Activated T-helper 17 cell treated with anti-CD3 and anti-CD28 coated beads, Interleukin-2, amount 50 U/mL, for 72 hours (primary cell): ENCODE measurements around the gene MAML2. TPM values are rescaled to one million over a fixed set of nuclear protein-coding genes. Genes with fewer than 3 reads are reported as not detected.

Experiments used
- ATAC-seq: fragments of 150-1000 bp; cut with Tn5 transposase; replicated peaks from 2 replicates; pipeline ENCODE4 v1.10.0; 2021; ENCODE audit warnings: mild to moderate bottlenecking, moderate library complexity
- H3K27ac Mint-ChIP-seq: one replicate; pipeline ENCODE4 v1.8.0; 2022; ENCODE audit warnings: mixed read lengths
- H3K27me3 Mint-ChIP-seq: one replicate; pipeline ENCODE4 v1.8.0; 2022; ENCODE audit warnings: mixed read lengths
- H3K36me3 Mint-ChIP-seq: one replicate; pipeline ENCODE4 v1.8.0; 2022; ENCODE audit warnings: low read depth, mild to moderate bottlenecking, mixed read lengths
- H3K4me1 Mint-ChIP-seq: one replicate; pipeline ENCODE4 v1.8.0; 2022; ENCODE audit warnings: mixed read lengths
- H3K4me3 Mint-ChIP-seq: one replicate; pipeline ENCODE4 v1.8.0; 2022; ENCODE audit warnings: mild to moderate bottlenecking, mixed read lengths
- H3K9me3 Mint-ChIP-seq: one replicate; pipeline ENCODE4 v1.8.0; 2022; ENCODE audit warnings: mixed read lengths
- total RNA-seq, 2 donors: library from RNA; stranded (reverse); gene quantifications; one replicate each; pipeline ENCODE4 v1.2.3, GENCODE V29; 2022

Gene MAML2
- total RNA-seq, 2 donors from 2014 or later: 11.2 to 17.4 TPM

DNA sequence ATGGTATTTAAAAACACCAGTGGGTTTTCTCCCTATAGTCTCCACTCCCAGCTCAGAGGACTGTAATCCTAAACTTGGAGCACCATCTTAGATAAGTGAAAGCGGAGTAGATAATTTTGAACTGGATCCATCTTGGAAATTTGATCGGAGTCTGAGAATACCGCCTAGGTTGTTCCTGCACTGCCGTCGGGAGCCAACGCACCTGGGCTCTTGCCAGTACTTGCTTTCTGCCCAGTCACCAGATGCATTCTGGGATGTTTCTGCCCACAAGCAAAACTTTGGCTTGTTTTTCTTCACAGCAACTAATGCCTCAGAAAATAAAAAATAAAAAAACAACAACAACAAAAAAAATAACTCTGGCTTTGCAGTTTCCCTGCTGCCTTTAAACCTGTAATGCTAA is 306.1 kb downstream of the MAML2 start:
- ATAC-seq: no peak
- Mint-ChIP-seq H3K27me3 (no peaks in the 10 kb centered on the region), H3K4me3 (no peak overlapping the region), H3K9me3 (no peaks in the 10 kb centered on the region), H3K27ac (no peak overlapping the region), H3K4me1 (peaks cover 9% of the 10 kb centered on the region), H3K36me3 (peaks cover 14% of the 10 kb centered on the region)

DNA sequence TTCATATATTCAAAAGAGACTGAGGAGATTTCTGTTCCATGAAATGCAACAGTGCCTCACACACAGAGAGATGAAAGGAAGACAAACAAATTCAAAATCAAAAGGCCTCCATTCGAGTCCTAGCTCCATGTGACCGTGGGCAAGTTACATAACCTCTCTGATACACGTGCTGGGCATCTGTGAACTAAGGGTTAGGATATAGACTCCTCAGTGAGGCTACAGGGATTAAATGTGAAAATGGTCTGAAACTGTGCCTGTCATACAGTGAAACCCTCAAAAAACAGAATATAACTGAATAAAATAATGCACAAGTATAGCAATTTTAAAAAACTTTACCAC is 307.3 kb downstream of the MAML2 start:
- no peak overlapping the region for H3K4me3 Mint-ChIP-seq
- peaks cover 9% of the 10 kb centered on the region for H3K4me1 Mint-ChIP-seq
- peaks cover 14% of the 10 kb centered on the region for H3K36me3 Mint-ChIP-seq
- H3K27ac Mint-ChIP-seq: no peak overlapping the region
- H3K9me3 Mint-ChIP-seq: no peaks in the 10 kb centered on the region
- no peak for ATAC-seq
- H3K27me3 Mint-ChIP-seq: no peaks in the 10 kb centered on the region

DNA sequence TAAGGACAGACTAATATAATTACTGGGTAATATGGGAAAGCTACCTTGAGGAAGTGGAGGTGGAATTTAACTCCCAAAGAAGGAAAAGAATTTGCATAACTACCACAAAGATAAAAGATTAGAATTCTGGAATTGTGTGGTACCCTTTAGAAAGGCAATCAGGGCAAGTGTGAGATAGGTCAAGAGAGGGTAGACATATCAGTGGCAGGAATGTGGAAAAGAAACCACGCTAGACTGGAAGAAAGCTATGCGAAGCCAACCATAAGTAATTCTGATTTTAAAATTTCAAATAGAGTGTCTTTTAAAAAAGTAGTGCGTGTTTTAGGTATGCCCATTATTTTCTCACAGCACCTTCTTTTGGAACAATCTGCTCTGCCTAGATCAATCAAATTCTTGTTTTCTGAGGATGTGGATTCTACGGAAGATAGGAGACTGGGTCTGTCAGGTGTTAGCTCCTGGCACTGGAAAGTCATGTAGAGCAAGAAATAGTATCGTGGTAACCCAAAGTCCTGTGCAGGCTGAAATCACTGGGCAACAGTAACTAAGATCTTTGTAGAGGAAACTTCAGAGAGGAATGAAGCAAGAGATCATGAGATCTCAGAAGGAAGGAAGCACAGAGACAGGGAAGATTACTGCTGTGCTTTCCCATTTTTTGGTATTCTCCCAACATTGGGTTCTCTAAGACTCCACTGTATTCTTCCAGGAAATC is 307.8 kb downstream of the MAML2 start:
- Mint-ChIP-seq H3K4me3 (no peak overlapping the region), H3K36me3 (peaks cover 14% of the 10 kb centered on the region), H3K9me3 (no peaks in the 10 kb centered on the region), H3K4me1 (peaks cover 9% of the 10 kb centered on the region), H3K27me3 (no peaks in the 10 kb centered on the region), H3K27ac (no peak overlapping the region)
- no peak for ATAC-seq

DNA sequence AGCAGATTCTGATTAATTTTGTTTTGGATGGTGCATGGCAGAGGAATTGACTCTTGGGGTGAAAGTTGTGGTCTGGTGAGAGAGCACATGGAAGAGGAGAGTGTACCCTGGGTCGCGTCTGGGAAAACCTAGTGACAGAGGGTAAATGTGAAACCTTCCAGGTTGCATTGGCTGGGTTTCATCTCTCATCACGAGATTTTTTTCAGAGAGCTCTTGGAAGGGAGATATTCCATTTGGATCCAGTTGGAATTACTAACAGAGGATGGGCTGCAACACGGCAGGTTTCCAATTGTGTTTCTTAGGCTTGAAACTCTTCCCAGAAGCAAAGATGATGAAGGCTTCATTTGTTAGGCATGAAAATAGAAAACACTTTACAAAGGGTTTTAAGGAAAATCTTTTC is 309.4 kb downstream of the MAML2 start:
- Mint-ChIP-seq H3K36me3 (peaks cover 14% of the 10 kb centered on the region), H3K27me3 (no peaks in the 10 kb centered on the region), H3K4me3 (no peak overlapping the region), H3K4me1 (peaks cover 9% of the 10 kb centered on the region), H3K9me3 (no peaks in the 10 kb centered on the region), H3K27ac (no peak overlapping the region)
- ATAC-seq: no peak

DNA sequence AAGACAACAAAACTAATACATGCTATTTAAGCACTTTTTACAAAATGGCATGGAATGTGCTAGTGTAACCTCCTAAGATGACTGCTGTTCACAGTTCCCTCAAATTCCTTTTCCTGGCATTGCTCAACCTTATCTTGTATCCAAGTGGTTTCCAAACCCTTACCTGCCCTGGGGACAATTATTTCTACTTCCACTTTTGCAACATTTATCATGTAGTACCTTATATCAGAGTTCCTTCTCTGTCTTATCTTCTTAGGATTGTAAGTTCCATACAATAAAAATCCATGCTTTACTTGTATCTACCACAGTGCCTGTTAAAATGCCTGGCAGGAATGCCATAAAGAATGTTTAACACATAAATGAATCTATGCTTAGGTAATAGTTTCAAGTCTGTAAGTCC is 309.9 kb downstream of the MAML2 start:
- Mint-ChIP-seq H3K27me3 (no peaks in the 10 kb centered on the region), H3K27ac (no peak overlapping the region), H3K9me3 (no peaks in the 10 kb centered on the region), H3K36me3 (peaks cover 14% of the 10 kb centered on the region), H3K4me1 (peaks cover 13% of the 10 kb centered on the region), H3K4me3 (no peak overlapping the region)
- ATAC-seq: no peak

DNA sequence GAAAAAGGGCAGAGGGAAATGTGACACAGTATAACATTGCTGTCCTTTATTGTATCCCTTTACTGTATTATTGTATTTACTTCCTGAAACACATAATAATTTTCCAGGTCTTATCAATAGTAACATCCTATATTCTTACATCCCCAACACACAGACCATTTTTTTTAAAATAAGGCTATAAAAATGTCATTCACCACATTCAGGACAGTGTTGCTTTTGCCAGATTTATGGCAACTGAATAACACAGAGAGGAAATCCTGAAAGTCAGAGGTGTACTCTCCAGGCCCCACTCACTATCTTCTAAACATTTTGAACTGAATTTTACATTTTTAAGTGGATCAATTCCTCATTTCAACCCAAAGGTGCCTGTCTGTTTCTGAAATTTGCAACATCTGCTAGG is 314.2 kb downstream of the MAML2 start:
- no peak overlapping the region for H3K27ac Mint-ChIP-seq
- peaks cover 6% of the 10 kb centered on the region for H3K36me3 Mint-ChIP-seq
- no peaks in the 10 kb centered on the region for H3K27me3 Mint-ChIP-seq
- H3K4me1 Mint-ChIP-seq: peaks cover 13% of the 10 kb centered on the region
- no peak for ATAC-seq
- no peak overlapping the region for H3K4me3 Mint-ChIP-seq
- no peaks in the 10 kb centered on the region for H3K9me3 Mint-ChIP-seq

DNA sequence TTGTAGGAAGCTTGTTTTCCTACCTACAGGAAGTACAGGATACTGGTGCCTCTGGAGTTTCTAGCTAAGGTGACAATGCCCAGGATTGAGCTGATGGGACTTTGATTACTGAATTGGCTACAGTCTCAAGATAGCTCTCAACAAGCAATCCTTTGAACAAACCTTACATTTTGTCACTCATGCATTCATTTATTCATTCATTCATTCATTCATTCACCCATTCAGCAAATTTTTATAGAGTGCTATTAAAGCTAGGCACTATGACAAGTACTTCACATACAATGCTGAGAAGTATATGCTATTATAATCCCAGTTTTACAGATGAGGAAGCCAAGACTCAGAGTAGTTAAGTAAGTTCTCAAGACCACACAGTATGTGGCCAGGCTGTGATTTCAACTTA is 316.0 kb downstream of the MAML2 start:
- H3K36me3 Mint-ChIP-seq: no peaks in the 10 kb centered on the region
- ATAC-seq: no peak
- no peak overlapping the region for H3K27ac Mint-ChIP-seq
- H3K27me3 Mint-ChIP-seq: no peaks in the 10 kb centered on the region
- H3K4me1 Mint-ChIP-seq: peaks cover 9% of the 10 kb centered on the region
- no peak overlapping the region for H3K4me3 Mint-ChIP-seq
- no peaks in the 10 kb centered on the region for H3K9me3 Mint-ChIP-seq

DNA sequence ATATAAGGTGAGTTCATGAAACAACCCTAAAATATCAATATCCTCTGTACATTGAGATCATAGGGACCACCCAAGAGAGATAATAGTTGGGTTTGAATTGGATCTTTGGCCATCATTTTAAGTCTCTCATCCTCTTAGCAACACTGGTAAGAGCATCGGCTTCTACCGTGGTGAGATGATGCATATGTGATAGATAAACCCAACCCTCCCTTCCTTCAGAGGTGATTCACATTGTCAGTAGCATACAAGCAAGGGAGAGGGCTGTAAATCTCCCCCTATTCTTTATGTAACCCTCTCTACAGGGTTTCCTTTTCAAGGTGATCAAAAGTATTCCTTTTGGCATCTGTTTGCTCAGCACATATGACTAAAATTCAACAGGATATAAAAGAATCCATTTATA is 316.7 kb downstream of the MAML2 start:
- no peak for ATAC-seq
- H3K4me3 Mint-ChIP-seq: no peak overlapping the region
- H3K9me3 Mint-ChIP-seq: no peaks in the 10 kb centered on the region
- peaks cover 9% of the 10 kb centered on the region for H3K4me1 Mint-ChIP-seq
- no peak overlapping the region for H3K27ac Mint-ChIP-seq
- H3K36me3 Mint-ChIP-seq: no peaks in the 10 kb centered on the region
- no peaks in the 10 kb centered on the region for H3K27me3 Mint-ChIP-seq

DNA sequence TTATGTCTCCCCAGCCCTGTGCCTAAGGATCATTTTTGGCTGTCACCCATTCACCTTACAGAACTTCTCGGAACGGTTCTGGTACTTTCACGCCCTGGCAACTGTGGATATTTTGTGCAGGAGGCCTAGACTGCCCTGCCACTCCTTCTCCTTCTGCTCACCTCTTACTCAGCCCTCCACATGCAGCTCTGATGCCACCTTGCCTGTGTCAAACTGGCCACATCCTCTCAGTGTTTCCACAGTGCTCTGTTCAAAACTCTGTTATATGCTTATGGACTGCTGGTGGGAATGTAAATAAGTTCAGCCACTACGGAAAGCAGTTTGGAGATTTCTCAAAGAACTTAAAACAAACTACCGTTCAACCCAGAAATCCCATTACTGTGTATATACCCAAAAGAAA is 318.3 kb downstream of the MAML2 start:
- Mint-ChIP-seq H3K27me3 (no peaks in the 10 kb centered on the region), H3K9me3 (no peaks in the 10 kb centered on the region), H3K27ac (no peak overlapping the region), H3K4me1 (peaks cover 16% of the 10 kb centered on the region), H3K36me3 (no peaks in the 10 kb centered on the region), H3K4me3 (no peak overlapping the region)
- no peak for ATAC-seq

DNA sequence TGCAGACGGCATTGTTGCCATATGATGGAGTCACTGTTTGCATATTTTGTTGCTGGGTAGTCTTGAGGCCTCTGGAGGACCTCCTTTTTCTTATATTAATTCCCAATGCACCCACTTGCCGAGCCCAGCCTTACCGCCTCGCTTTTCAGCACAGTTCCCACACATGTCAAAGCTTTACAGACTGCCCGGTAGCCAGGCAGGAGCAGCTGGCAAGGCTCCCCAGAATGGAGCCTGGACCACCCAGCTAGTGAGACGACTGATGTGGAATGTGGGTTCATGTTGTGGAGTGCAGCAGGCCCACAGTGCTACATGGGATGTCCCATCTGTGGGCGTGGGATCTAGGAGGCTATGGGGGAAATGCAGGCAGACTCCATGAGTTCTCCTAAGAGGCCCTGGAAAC is 319.7 kb downstream of the MAML2 start:
- no peak for ATAC-seq
- H3K27me3 Mint-ChIP-seq: no peaks in the 10 kb centered on the region
- H3K4me1 Mint-ChIP-seq: peaks cover 14% of the 10 kb centered on the region
- no peaks in the 10 kb centered on the region for H3K9me3 Mint-ChIP-seq
- no peaks in the 10 kb centered on the region for H3K36me3 Mint-ChIP-seq
- H3K4me3 Mint-ChIP-seq: no peak overlapping the region
- H3K27ac Mint-ChIP-seq: no peak overlapping the region

DNA sequence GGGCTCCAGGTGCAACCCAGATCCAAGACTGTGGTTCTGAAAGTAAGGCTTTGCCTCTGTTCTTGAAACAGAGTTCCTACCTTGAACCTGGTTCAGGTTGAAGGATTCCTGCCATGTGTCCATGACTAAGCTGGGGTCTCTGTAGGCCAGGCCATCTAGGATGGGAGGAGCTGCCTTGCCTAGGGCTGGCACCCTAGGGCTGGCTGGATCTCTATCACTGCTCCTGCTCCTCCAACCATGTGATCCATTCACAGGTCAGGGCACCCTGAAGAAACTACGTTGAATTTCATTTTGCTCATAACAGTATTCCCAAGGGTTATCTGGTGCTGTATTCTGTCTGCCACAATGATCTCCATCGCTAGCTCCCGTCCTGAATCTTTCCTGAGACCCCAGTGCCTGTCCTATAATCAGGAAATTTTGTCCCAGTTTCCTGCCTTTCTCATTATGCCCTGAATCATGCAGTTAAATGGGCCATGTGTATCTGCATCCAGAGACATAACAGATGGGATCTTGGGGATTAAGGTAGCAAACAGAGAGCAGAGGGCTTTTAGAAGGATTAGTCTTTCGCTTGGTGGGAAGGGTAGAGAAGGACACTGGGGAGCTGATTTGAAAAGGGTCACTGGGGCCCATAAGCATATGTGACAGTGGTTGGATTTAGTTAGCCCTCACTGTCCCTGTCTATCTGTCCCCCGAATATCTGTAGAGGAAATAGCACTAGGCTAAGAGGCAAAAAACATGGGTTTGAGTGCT is 320.9 kb downstream of the MAML2 start:
- no peak overlapping the region for H3K4me3 Mint-ChIP-seq
- no peaks in the 10 kb centered on the region for H3K36me3 Mint-ChIP-seq
- no peaks in the 10 kb centered on the region for H3K27me3 Mint-ChIP-seq
- ATAC-seq: no peak
- H3K4me1 Mint-ChIP-seq: peaks cover 7% of the 10 kb centered on the region
- no peak overlapping the region for H3K27ac Mint-ChIP-seq
- H3K9me3 Mint-ChIP-seq: no peaks in the 10 kb centered on the region

DNA sequence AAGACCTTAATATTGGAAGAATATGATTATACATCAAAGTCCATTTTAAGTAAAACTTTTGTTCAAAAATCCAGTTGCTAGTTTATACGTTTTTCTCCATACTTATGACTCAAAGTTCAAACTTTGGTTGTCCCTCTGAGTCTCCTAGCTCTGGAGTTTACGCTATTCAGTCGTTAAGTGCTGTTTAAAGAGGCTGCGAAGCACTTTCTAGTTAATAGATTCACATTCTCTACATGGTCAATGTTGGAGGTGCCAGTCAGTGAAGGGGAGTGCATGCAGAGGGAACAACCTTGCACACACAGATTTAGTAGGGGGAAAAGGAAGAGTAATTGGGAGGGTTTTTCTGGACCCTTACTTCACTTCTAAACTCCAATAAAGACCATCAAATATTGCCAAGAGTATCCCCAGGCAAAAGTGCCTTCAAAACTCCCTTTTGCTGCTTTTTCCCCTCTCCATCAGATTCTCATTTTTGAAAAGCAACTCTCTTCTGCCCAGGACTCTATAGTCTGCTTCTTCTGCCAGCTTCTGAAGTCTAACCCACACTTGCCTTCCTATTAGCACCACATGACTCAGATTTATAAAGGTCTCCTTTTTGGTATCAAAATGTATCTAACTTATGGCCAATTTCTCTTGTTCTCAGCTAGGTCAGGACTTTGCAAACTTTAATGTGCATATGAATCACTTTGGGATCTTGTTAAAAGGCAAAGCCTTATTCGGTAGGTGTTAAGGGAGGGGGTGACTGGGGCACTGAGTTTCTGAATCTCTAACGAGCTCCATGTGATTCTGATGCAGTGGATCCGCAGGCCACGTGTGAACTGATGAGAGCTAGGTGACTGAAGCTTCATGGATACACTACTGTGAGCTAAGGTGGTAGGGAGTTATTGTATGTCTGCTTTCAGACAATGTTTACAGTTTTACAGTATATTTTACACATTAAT is 322.9 kb downstream of the MAML2 start:
- no peak for ATAC-seq
- no peak overlapping the region for H3K27ac Mint-ChIP-seq
- H3K4me3 Mint-ChIP-seq: no peak overlapping the region
- H3K36me3 Mint-ChIP-seq: no peaks in the 10 kb centered on the region
- peaks cover 18% of the 10 kb centered on the region for H3K4me1 Mint-ChIP-seq
- no peaks in the 10 kb centered on the region for H3K27me3 Mint-ChIP-seq
- H3K9me3 Mint-ChIP-seq: no peaks in the 10 kb centered on the region

DNA sequence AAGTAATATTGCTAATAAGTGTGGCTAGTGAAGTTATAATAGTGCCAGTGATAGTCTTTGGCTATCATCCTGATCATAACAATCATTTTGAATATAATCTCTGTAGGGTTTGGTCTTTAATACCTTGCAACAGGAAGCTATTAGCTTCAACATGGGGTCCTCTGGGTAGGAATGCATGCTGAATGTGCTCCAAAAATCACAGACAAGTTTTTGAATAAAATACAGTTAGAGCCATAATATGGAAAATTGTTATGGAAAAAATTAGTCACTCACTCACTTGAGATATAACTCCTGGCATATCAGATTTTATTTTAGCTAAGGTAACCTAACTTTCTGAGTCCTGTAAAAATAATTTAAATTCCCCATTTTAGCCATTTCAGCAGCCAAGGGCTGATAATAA is 323.7 kb downstream of the MAML2 start:
- no peaks in the 10 kb centered on the region for H3K9me3 Mint-ChIP-seq
- H3K27me3 Mint-ChIP-seq: no peaks in the 10 kb centered on the region
- no peak overlapping the region for H3K4me3 Mint-ChIP-seq
- ATAC-seq: no peak
- no peak overlapping the region for H3K27ac Mint-ChIP-seq
- H3K36me3 Mint-ChIP-seq: no peaks in the 10 kb centered on the region
- H3K4me1 Mint-ChIP-seq: peaks cover 26% of the 10 kb centered on the region

DNA sequence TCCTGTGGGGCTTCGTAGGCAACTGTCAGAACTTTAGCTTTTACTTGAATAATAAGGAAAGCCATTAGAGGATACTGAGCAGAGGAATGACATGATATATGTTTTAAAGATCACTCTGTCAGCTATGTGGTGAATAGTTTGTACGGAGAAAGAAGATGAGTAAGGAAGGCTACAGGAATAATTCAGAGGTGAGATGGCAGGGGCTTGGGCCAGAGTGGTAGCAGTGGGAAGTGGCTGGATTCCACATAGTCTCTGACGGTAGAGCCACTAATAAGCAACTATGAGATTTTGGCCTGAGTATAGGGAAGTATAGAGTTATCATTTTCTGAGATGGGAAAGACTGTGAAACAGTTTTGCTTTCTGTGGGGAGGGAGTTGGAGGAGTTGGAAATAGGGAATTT is 325.1 kb downstream of the MAML2 start:
- Mint-ChIP-seq H3K36me3 (no peaks in the 10 kb centered on the region), H3K4me3 (no peak overlapping the region), H3K4me1 (peaks cover 40% of the 10 kb centered on the region), H3K27me3 (no peaks in the 10 kb centered on the region), H3K27ac (no peak overlapping the region), H3K9me3 (no peaks in the 10 kb centered on the region)
- no peak for ATAC-seq
